ENCODE measurements around the gene OARD1.
A peak's percentile ranks its signal among the peaks of the same experiment; 100 is the strongest.

Gene OARD1, protein sequence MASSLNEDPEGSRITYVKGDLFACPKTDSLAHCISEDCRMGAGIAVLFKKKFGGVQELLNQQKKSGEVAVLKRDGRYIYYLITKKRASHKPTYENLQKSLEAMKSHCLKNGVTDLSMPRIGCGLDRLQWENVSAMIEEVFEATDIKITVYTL

GRCh38 chr6:41071923-41072835 is at the start of gene OARD1:
TSS of gene OARD1 (minus strand) at chr6:41072356. CDS start at chr6:41071634, 722 bp downstream.
- DNase-seq, result peak; percentile 99

GRCh38 chr6:41120058-41120457 is 47.9 kb upstream of the OARD1 start:
- no peak for DNase-seq

DNA sequence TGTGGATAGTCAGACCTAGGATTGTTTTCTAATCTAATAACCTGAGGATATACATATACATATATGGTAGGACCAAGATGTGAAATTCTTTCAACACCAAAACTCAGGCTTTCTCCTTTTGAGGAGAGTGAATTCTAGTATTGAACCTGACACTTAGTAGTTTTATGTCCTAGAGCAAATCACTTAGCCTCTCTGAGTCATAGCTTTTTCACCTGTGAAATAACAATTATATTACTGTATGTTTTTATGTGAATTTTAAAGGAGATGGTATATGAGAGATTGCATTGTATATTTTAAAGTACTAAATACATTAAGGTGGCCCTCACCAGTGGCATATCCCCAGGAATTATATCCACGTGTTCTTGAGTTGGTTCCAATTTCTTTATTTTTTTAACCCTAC is 47.4 kb upstream of the OARD1 start:
- DNase-seq, result no peak

- DNase-seq, result peak; percentile 72
These were observed 42.9 kb upstream of the OARD1 start for GRCh38 chr6:41115027-41115426.

- peak; percentile 64 for DNase-seq
These were observed 38.9 kb upstream of the OARD1 start for GRCh38 chr6:41111017-41111416.

DNA sequence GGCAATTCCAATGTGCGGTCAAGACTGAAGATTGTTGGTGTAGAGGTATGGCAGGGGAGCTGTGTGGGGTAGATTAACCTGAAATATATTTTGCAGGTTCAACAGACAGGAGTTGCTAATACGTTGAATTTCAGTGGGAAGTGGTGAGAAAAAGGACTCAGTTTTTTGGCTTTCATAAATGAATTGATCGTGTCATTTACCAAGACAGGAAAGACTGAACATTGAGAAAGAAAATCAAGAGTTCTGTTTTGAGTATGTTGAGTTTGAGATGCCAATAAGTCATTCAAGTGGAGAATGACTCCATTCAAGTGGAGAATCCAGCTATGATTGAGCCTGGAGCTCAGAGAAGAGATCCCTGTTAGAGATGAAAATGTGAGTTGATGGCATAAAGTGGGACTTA is 31.7 kb upstream of the OARD1 start:
- no peak for DNase-seq

- DNase-seq, result no peak
These were observed 28.7 kb upstream of the OARD1 start for GRCh38 chr6:41100871-41101287.

DNA sequence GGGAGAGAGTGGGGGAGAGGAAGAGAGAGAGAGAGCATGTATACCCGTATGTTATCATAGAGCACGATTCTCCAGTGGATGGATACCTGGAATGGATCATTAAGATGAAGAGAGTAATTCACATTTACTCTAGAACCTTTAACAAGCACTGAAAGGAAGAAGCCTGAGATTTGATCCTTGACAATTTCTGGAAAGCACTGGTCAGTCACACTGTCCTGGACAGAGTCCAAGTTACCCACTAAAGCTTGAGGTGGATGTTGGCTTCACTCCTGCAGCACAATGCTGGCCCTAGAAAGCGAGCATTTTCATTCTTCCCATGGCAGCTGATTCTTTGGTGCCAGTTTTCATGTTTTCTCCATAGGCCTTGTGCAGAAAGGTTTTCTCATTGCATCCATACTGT is 26.2 kb upstream of the OARD1 start:
- no peak for DNase-seq

DNA sequence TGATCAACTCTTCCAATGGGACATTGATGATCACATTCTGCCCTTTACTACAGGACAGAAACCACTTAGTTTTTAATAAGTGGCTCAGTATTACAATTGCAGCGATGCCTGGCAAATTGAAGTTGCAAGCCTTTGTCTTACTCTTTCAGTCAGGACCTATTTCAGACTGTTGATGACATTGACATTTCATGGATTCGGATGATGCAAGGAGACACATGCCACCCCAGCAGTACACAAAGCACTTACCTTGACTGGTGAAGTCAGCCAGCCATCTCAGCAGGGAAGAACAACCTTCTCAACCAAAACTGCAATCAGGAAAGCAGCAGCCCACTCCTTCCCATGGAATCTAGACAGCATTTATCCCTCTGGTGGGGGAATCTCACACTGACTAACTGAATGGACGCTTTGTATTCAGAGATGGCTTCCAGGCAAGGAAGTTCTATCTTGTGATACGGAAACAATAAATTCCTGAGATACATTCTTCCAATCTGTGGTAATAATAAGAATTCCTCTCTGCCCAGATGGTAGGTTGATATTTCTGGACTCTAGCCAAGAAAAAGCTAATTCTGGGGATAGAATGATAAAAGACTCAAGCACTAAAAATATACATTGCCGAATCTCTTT is 25.4 kb upstream of the OARD1 start:
- no peak for DNase-seq

DNA sequence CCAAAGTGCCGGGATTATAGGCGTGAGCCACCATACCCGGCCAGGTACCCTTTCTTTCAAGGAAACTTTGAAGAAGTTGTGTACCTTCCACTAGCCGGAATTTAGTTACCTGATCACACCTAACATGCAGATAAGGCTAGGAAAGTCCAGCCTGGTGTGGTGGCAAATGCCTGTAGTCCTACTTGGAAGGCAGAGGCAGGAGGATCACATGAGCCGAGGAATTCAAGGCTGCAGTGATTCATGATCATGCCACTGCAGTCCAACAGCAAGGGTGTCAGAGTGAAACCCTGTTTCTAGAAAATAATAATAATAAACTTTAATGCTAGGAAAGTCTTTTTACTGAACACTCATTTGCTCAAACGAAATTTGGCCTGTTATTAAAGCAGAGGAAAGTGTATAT is 21.6 kb upstream of the OARD1 start:
- DNase-seq, result no peak

GRCh38 chr6:41092421-41093140 is 20.4 kb upstream of the OARD1 start:
- peak; percentile 16 for DNase-seq

DNA sequence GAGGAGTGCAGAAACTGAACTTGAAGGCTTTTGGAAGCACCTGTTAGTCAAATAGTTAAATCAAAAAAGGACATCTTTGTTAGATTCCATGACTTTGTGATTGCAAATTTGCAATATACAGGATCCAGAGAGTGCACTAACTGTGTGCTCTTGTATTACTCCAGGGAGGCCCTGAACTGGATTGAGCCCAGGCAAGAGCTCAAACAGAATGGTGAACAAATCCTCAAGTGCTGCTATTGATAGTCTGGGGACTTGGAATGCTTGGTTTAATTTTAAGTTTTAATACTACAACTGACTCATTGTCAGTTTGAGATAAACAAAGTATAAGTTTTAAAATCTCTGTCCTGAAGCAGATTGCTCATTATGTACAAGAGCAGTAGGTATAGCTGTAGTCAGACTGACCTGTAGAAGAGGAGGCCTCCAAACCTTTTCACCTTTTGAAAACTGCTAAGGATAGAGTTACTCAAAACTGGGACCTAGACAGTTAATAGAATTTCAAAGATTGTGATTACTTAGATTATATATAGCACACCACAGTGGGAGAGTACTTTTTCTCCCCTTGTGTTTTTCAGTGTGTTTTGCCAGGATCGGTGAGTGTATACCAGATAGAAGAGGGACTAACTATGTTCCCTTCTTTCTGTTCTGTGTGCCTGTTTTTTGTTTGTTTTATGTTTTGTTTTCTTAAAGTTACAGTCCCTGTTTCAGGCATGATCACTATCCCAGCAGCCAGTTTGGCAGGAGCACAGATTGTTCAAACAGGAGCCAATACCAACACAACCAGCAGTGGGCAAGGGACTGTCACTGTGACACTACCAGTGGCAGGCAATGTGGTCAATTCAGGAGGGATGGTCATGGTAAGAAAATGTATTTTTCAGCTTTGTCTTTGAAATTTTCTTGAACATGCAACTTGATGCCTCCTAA is 18.9 kb upstream of the OARD1 start:
- no peak for DNase-seq

- no peak for DNase-seq
These were observed 16.3 kb upstream of the OARD1 start for GRCh38 chr6:41088451-41088850.

DNA sequence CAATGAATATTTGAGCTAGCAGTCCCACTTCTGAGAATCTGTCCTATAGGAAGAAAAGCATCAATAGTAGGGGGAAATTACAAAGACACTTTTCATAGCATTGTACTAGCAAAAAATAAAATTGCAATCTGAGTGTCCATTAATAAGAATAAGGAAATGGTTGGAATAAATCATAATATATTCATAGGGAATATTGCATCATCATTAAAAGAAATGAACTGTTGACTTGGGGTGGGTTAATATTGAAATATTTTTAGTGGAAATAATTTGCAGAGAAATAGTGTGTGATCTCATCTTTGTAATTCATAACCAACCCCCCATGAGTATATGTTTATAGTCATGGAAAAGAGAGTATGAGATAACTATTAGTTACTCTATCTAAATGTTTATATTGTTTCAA is 13.0 kb upstream of the OARD1 start:
- DNase-seq, result no peak

DNA sequence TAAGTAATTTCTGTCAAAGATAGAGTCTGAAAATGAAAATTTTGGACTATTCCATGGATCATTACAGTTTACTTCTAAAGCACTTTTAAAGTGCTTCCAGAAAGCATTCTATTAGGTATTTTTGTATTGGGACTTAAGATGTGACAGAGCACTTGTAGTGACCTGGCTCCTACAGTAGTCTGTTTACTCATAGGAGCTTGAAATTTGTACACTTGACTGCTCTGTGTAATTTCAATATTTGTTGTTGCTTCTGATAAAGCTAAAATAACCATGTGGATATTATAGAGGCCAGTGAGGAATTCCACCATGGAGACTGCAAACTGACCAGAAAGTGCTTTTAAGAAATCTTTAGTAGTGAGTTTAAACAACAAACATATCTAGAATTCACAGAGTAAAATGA is 10.9 kb upstream of the OARD1 start:
- no peak for DNase-seq

DNA sequence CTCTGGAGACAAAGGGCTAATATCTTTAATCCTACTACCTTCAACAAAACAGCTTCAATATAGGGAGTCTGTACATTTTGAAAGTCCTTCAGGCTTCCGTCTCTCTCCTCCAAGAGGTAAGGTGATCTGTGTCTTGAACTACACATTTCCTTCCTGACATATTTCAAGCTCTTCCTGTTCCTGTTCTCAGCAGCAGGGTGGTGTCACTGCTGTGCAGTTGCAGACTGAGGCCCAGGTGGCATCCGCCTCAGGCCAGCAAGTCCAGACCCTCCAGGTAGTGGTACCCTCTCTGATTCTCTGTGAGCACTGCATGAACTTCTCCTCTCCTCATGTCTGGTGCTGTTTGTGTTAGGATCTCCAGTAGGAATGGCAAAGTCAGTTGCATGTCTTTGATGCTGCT is 8.5 kb upstream of the OARD1 start:
- no peak for DNase-seq

GRCh38 chr6:41079080-41079479 is 6.9 kb upstream of the OARD1 start:
- no peak for DNase-seq

DNA sequence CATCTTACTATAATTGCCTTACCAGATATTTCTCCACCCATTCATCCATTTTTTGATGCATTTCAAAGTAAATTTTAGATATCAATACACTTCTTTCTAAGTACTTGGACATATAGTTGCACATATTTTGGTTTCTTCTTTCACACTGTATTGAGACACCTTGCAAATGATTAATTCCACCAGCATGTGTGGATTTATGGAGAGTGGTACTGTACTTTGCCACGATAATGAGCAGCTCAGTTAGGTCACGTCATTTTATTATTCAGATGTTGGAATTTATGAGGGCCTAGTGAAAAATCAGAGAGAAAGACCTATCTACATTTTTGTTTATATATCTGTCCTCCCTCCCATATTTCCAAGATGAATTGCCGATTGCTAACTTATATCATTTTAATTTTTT is 5.9 kb upstream of the OARD1 start:
- no peak for DNase-seq

- no peak for DNase-seq
These were observed 5.4 kb upstream of the OARD1 start for GRCh38 chr6:41077536-41077935.

- no peak for DNase-seq
These were observed 3.8 kb upstream of the OARD1 start for GRCh38 chr6:41075651-41076626.

Data from DMS79 (cell line).